Middle frontal gyrus (tissue), 1 donor: Measurements from ENCODE around the gene DDX21.
"Not testable (repeated sequence)": the region's sequence is repeated elsewhere in the genome, so short reads cannot be mapped to it uniquely, and the experiment has no call there.

Experiments used
- DNase-seq: peaks from one replicate; pipeline ENCODE4 v3.0.0-alpha.2; 2015; ENCODE audit warnings: low spot score; ENCODE audit errors: extremely low spot score

Gene DDX21

DNA sequence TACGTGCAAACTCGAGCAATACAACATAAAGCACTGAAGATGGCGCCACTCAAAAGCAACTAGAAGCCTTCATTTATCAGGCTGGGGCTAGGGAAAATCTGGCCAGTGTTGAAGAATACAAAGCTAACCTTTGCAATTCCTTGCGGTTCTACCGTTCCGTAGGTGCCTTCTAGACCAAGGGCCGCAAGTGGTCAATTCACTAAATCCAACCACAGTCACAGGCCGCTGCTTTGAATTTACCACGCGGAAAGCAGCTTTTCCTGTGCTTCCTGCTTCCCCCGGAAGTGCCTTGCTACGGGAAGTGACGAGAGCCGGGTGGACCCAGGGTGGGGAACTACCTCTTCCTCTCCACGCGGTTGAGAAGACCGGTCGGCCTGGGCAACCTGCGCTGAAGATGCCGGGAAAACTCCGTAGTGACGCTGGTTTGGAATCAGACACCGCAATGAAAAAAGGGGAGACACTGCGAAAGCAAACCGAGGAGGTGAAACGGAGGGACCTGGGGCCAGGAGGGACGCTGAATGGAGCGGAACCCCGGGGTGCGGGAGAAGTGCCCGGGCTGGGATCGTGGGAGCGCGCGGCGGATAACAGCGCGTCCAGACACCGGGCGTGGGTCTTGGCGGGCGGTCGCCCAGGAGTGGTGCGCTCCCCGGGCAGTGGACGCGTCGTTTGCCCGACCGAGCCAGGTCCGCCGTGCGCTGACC lies at the start of gene DDX21:
DDX21 (plus strand) TSS at position 339 of the 701 bp plus-strand sequence; CDS start at position 395, 56 bp downstream.
- DNase-seq = peak; percentile 85

DNA sequence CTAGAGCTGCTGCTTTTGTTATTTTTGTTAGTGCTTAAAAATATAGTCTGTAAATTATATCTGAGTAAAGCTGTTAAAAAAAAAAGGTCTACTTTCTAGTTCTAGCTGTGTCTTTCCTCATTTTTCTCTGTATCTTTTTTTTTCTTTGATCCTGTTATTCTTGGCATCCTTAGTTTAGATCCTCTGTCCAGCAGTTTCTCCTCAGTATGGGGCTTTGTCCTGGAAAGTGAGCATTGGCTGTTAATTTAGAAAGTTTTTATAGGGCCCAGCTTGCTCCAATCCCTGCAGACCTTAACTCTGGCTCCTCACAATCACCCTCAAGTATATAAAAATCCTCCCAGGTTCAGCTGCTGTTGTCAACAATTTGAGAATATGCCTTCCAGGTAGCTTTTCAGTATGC lies 31.4 kb upstream of the DDX21 start:
- no peak for DNase-seq

DNA sequence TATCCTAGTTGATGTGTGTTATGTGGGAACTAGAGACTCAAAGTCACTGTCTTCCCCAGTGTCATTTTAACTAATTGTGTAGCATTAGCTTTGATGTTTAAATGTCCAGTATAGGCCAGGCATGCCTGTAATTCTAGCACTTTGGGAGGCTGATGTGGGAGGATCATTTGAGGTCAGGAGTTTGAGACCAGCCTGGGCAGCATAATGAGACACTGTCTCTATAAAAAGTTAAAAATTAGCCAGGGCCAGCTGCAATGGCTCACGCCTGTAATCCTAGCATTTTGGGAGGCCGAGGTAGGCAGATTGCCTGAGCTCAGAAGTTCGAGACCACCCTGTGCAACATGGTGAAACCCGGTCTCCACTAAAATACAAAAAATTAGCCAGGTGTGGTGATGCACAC lies 30.5 kb upstream of the DDX21 start:
- no peak for DNase-seq

DNA sequence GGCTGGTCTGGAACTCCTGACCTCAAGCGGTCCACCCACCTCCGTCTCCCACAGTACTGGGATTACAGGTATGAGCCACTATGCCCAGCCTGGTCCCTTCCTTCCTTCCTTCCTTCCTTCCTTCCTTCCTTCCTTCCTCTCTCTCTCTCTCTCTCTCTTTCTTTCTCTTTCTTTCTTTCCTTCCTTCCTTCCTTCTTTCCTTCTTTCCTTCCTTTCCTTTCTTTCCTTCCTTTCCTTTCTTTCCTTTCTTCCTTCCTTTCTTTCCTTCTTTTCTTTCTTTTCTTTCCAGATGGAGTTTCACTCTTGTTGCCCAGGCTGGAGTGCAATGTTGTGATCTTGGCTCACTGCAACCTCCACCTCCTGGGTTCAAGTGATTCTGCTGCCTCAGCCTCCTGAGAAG lies 26.8 kb upstream of the DDX21 start:
- not testable (repeated sequence) for DNase-seq

DNA sequence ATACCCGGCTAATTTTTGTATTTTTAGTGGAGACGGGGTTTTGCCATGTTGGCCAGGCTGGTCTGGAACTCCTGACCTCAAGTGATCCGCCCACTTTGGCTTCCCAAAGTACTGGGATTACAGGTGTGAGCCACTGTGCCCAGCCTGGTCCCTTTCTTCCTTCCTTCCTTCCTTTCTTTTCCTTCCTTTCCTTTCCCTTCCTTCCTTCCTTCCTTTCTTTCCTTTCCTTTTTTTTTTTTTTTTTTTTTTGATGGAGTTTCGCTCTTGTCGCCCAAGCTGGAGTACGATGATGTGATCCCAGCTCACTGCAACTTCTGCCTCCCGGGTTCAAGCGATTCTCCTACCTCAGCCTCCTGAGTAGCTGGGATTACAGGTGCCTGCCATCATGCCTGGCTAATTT lies 26.1 kb upstream of the DDX21 start:
- DNase-seq = not testable (repeated sequence)

GRCh38 chr10:68932860-68933259 lies 23.1 kb upstream of the DDX21 start:
- DNase-seq = not testable (repeated sequence)

DNA sequence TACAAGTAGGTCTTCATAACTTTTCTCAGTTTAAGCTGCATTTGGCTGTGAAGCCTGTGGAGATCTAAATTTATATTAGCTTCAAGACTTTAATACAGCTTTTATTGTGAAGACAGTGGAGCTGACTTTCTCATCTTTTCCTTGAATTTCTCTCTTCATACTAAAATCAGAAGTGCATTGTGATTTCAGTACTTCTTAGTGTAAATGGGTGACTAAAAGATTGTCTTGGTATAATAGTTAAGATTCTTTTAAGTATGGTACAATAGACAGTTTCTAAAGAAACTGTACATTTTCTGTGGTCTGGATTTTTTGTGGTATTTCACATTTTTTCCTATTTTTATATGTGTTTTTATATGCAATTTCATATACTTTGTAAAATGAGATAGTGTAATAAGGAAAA lies 21.0 kb upstream of the DDX21 start:
- DNase-seq = no peak

GRCh38 chr10:68938117-68938516 lies 17.9 kb upstream of the DDX21 start:
- DNase-seq = no peak

DNA sequence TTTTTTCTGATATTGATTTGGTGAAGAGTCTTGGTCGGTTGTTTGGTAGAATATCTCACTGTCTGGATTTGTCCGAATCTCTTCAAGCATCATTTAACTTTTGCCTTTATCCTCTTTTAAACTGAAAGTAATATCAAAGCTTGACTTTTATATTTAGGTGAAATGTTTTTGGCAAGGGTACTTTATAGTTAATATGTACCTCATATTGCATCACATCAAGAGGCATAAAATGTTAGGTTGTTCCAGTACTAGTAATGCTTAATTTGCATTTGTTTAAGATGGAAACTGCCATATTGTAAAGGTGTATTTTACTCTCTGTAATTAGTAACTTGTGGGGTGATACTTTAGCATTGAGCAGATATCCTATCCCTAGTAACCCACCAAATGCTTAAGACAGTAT lies 17.1 kb upstream of the DDX21 start:
- DNase-seq = no peak

DNA sequence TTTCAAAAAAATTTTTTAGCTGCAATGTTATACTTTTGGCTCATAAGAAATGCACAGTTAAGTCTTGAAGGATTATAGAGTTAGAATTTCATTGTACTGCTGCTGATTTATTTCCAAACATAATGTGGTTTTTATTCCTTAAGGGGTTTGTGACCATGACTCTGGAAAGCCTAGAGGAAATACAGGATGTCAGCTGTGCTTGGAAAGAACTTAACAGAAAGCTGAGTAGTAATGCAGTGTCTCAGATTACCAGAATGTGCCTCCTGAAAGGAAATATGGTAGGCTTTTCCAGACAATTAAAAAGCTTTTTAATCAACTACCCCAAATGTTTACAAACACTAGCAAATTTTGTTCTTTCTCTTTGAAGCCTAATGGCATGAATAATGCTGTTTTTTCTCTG lies 15.1 kb upstream of the DDX21 start:
- DNase-seq = not testable (repeated sequence)

GRCh38 chr10:68950598-68950997 lies 5.4 kb upstream of the DDX21 start:
- no peak for DNase-seq

GRCh38 chr10:68954904-68955303 lies 1.1 kb upstream of the DDX21 start:
- no peak for DNase-seq

DNA sequence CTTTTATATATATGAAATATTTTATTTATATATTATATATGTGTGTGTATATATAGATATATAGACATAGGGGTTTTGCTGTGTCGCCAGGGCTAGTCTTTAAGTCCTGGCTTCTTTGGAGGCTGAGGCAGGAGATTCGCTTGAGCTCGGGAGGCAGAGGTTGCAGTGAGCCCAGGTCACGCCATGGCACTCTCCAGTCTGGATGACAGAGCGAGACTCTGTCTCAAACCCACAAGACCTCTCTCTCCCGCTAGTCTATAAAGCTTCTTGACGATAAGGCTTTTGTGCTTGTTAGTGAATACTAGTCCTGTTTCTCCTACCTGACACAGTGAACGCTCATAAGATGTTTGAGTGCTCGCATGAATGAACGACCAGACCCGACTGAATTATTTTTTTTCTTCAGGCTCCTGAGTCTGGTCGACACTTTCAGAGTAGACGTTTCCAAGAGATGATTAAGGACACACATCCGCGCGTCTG lies 577 bp upstream of the DDX21 start:
- DNase-seq = no peak

DNA sequence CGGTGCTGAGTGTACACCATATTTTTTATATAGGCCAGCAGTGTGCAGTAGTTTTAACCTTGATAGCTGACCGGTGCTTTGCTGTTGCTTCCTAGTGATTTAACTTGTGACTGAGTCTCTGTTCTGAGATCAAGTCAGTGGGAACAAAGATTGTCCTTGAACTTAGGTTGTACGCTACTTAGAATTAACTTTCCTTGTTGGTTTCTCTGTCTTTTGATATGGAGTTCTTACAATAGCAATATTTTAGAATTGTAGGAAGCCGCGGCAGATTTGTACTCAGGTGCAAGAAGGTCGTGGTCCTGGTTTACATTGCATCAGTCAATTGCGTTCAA lies 1.3 kb downstream of the DDX21 start:
- no peak for DNase-seq

DNA sequence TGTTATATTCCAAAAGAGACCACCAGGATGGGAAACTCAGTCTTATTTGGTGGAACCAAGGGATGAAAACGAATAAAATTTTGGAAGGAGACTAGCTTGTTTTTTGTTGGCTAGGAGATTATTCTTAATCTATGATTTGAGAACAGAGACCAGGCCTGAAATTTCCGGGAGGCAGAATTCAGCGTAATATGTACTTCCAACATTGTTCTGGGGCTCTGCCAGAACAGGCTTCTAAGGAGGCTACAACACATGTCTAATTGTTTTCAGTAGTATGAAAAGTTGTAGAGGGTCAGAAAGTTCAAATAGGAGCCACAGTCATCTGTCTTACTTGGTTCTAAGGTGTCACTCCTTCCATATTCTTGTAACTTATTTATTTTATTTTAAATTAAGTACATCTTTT lies 1.7 kb downstream of the DDX21 start:
- DNase-seq = no peak

DNA sequence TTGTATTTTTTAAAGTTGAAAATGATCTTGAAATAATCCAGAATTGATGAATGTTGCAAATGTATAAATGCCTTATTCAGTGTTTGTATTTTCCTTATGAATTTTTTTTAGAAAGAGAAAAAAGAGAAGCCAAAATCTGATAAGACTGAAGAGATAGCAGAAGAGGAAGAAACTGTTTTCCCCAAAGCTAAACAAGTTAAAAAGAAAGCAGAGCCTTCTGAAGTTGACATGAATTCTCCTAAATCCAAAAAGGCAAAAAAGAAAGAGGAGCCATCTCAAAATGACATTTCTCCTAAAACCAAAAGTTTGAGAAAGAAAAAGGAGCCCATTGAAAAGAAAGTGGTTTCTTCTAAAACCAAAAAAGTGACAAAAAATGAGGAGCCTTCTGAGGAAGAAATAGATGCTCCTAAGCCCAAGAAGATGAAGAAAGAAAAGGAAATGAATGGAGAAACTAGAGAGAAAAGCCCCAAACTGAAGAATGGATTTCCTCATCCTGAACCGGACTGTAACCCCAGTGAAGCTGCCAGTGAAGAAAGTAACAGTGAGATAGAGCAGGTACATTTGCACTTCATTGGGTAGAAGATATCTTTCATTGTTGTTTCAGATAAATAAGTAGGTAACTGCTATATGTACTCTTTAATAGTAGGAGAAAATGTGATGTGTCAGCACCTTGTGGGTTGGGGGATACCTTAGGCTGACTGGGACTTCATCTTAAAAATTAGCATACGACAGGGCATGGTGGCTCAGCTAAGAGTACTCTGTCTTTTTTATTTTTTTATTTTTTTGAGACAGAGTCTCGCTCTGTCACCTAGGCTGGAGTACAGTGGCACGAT lies 3.9 kb downstream of the DDX21 start:
- no peak for DNase-seq

- no peak for DNase-seq
These were observed 7.2 kb downstream of the DDX21 start for GRCh38 chr10:68963151-68963550.

DNA sequence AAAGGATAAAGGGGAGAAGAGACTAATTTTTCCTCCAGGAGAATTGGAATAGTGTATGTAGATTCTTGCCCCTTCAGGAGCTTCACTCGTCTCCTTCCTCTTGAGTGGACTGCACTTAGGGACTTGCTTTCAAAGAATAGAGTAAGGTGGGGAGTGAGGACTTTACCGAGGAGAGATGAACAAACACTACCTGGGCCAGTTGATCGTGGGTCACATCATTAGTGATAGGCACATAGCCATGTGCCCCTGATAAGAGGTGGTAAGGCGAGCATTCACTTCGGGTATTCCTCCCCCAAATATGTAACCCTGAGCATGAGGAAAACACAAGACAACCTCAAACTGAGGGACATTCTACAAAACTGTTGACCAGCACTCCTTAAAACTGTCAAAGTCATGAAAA lies 18.0 kb downstream of the DDX21 start:
- DNase-seq = no peak

DNA sequence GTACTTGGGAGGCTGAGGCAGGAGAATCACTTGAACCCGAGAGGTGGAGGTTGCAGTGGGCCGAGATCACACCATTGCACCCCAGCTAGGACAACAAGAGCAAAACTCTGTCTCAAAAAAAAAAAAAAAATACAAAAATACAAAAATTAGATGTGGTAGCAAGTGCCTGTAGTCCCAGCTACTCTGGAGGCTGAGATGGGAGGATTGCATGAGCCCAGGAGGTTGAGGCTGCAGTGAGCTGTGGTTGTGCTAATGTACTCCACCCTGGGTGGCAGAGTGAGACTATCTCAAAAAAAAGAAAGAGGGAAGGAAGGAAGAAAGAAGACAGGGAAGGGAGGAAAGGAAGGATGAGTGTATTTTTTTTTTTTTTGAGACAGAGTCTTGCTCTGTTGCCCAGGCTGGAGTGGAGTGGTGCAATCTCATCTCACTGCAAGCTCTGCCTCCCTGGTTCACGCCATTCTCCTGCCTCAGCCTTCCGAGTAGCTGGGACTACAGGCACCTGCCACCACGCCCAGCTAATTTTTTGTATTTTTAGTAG lies 20.0 kb downstream of the DDX21 start:
- not testable (repeated sequence) for DNase-seq

GRCh38 chr10:68979738-68980137 lies 23.8 kb downstream of the DDX21 start:
- DNase-seq = not testable (repeated sequence)

GRCh38 chr10:68981074-68981473 lies 25.1 kb downstream of the DDX21 start:
- no peak for DNase-seq

DNA sequence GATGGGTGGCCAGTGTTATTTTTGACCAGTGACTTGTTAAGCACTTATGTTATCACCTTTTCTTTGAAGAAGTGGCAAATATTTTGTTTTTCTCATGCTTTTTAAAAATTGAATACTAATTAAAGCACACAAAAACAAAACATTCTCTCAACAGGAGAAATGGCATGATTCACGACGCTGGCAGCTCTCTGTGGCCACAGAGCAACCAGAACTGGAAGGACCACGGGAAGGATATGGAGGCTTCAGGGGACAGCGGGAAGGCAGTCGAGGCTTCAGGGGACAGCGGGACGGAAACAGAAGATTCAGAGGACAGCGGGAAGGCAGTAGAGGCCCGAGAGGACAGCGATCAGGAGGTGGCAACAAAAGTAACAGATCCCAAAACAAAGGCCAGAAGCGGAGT lies 26.4 kb downstream of the DDX21 start:
- DNase-seq = no peak
